ENCODE measurements around the gene ZNF445.

DNA sequence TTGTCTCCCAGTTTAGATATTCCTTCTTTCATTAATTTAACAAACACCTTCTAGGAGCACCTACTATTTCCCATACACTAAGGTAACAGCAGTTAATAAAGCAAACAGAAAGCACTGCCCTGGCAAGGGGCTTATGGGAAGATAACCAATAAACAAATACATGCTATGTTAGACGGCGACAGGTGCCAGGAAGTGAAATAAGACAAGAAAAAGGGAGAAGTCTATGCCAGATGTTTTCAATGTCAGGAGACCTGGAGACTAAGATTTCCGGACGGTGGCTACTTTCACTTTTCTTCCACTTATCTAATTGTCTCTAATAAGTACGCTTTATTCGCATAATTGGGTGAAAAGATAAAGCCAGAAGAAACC is 32.5 kb upstream of the ZNF445 start:
- TF ChIP-seq POLR2A (IDR thresholded peaks at IDR 0.05; ENCODE audit: low read depth, low read length) (no peak), TAF1 (IDR thresholded peaks at IDR 0.05; ENCODE audit: borderline replicate concordance, low read depth, low read length) (no peak)

Measured in GM12892 (cell line).